HCT116 (cell line): Measurements from ENCODE around the gene METTL27. TPM values are rescaled to one million over a fixed set of nuclear protein-coding genes. Genes with fewer than 3 reads are reported as not detected.

Experiments
- ATAC-seq: fragments of 200-7000 bp; cut with Tn5 transposase; 2 replicates; pipeline ENCODE4 v1.9.1; 2020; ENCODE audit warnings: mild to moderate bottlenecking, moderate library complexity
- BruUV-seq: library from RNA; stranded (reverse); fragments of 400-500 nt; replicated peaks from 2 replicates; lab custom pipeline; 2021; lab: Mats Ljungman, UMichigan
- CTCF ChIA-PET: fragments of 300-600 bp; sonication (Branson Sonifier 250); formaldehyde crosslinking; loops from one replicate; lab custom pipeline; 2021; ENCODE audit warnings: antibody characterized with exemption; lab: Charles Lee
- POLR2A ChIA-PET: fragments of 300-600, 350-600 bp; sonication (Branson Sonifier 250); formaldehyde crosslinking; loops from one replicate; lab custom pipeline; 2021; ENCODE audit warnings: antibody characterized with exemption; lab: Charles Lee
- RAD21 ChIA-PET, 2 experiments: fragments of 300-600 bp; sonication (Branson Sonifier 250); formaldehyde crosslinking; loops; one replicate each; lab custom pipeline; 2023; ENCODE audit warnings: low total read pairs in 2 of 2; ENCODE audit not compliant: uncharacterized antibody in 2 of 2, unreplicated experiment in 2 of 2, low non-redundant PET in 1 of 2; lab: Charles Lee
- DNase-seq: peaks from one replicate; pipeline ENCODE4 v3.0.0-alpha.2; 2010; ENCODE audit warnings: low read depth, low spot score
- H2AFZ ChIP-seq: fragments of 200-600 bp; shearing (Covaris generic), sonication (generic); 2 replicates; pipeline ENCODE4 v1.6.1; 2017; ENCODE audit warnings: low read depth, mixed run types, mixed read lengths, antibody characterized with exemption, low read length; ENCODE audit not compliant: poor library complexity, severe bottlenecking
- H3K27ac ChIP-seq: 2 replicates; pipeline ENCODE4 v1.5.1; 2012; ENCODE audit warnings: low read depth, low read length
- H3K27me3 ChIP-seq: fragments of 200-600 bp; sonication (generic); 2 replicates; pipeline ENCODE4 v1.6.1; 2016; ENCODE audit warnings: mixed run types, low read length, mixed read lengths; ENCODE audit not compliant: insufficient read depth
- H3K36me3 ChIP-seq, 2 experiments: fragments of 200-500 bp in 1 of 2; fragments of 200-600 bp in 1 of 2; sonication (Bioruptor generic) in 1 of 2; sonication (generic) in 1 of 2; 2 replicates each; pipeline versions ENCODE4 v1.5.1 to v1.6.1; 2014 to 2016; ENCODE audit warnings: low read length in 2 of 2, inconsistent platforms in 1 of 2, mixed read lengths in 1 of 2, mixed run types in 1 of 2; ENCODE audit not compliant: insufficient read depth in 2 of 2, control insufficient read depth in 1 of 2
- H3K4me1 ChIP-seq, 2 experiments: fragments of 200-600 bp in 1 of 2; sonication (generic) in 1 of 2; 2 replicates each; pipeline versions ENCODE4 v1.5.1 to v1.6.1; 2012 to 2017; ENCODE audit warnings: low read length in 2 of 2, inconsistent platforms in 1 of 2, mild to moderate bottlenecking in 1 of 2, mixed read lengths in 1 of 2, mixed run types in 1 of 2, moderate library complexity in 1 of 2; ENCODE audit not compliant: insufficient read depth in 2 of 2, control insufficient read depth in 1 of 2
- H3K4me2 ChIP-seq: fragments of 200-600 bp; sonication (generic); 2 replicates; pipeline ENCODE4 v1.6.1; 2017; ENCODE audit warnings: mixed run types, low read length, mixed read lengths
- H3K4me3 ChIP-seq, 2 experiments: fragments of 200-600 bp in 1 of 2; sonication (generic) in 1 of 2; replicated peaks in 1 of 2; 2 replicates each; pipeline ENCODE4 v1.5.1; 2011 to 2016; ENCODE audit warnings: low read length in 2 of 2, control low read depth in 1 of 2, low read depth in 1 of 2, mild to moderate bottlenecking in 1 of 2, mixed read lengths in 1 of 2, mixed run types in 1 of 2
- H3K79me2 ChIP-seq: fragments of 200-600 bp; sonication (generic); 2 replicates; pipeline ENCODE4 v1.6.1; 2017; ENCODE audit warnings: mild to moderate bottlenecking, mixed run types, low read length, moderate library complexity, mixed read lengths; ENCODE audit not compliant: insufficient read depth
- H3K9ac ChIP-seq: fragments of 200-600 bp; sonication (generic); 2 replicates; pipeline ENCODE4 v1.6.1; 2016; ENCODE audit warnings: low read length, mixed read lengths
- H3K9me2 ChIP-seq: fragments of 200-600 bp; sonication (generic), shearing (Covaris generic); 2 replicates; pipeline ENCODE4 v1.6.1; 2017; ENCODE audit warnings: mixed run types, mild to moderate bottlenecking, moderate library complexity; ENCODE audit not compliant: insufficient read depth
- H3K9me3 ChIP-seq, 2 experiments: fragments of 200-500 bp in 1 of 2; fragments of 200-600 bp in 1 of 2; sonication (Bioruptor generic) in 1 of 2; sonication (generic) in 1 of 2; 2 replicates each; pipeline ENCODE4 v1.6.1; 2014 to 2017; ENCODE audit warnings: low read length in 2 of 2, mixed read lengths in 2 of 2, inconsistent platforms in 1 of 2, low read depth in 1 of 2, mild to moderate bottlenecking in 1 of 2, mixed run types in 1 of 2, moderate library complexity in 1 of 2; ENCODE audit not compliant: control insufficient read depth in 1 of 2, insufficient read depth in 1 of 2
- H4K20me1 ChIP-seq: fragments of 200-600 bp; sonication (generic), shearing (Covaris generic); 2 replicates; pipeline ENCODE4 v1.6.1; 2017; ENCODE audit warnings: mixed run types, mild to moderate bottlenecking, moderate library complexity; ENCODE audit not compliant: insufficient read depth
- REST ChIP-seq: IDR thresholded peaks from 2 replicates; pipeline ENCODE4 v1.6.1; 2012; ENCODE audit warnings: low read depth
- intact Hi-C: fragments of 100-400 bp; cut with micrococcal nuclease; formaldehyde crosslinking; loops from 2 replicates; pipeline ENCODE4 v1.10.0; 2022
- total RNA-seq: library from RNA; stranded (reverse); gene quantifications from one replicate; pipeline ENCODE4 v1.2.1, GENCODE V29; 2021; ENCODE audit not compliant: unreplicated experiment

METTL27 gene
- total RNA-seq, 1 experiment from 2014 or later = 30.4 TPM

- peaks cover 34 to 55% of the 10 kb centered on the region in 2 experiments for H3K4me1 ChIP-seq
- POLR2A ChIA-PET = interaction anchor here (1.2 to 3.9 kb wide), 3 partner anchors 31 to 61 kb away, joined by 3 to 17 read pairs (median 3); no protein-coding TSS in a partner anchor
Observed at GRCh38 chr7:73801577-73801976, 40.7 kb downstream of the METTL27 start.

More at GRCh38 chr7:73801577-73801976, 40.7 kb downstream of the METTL27 start:
- no peaks in the 10 kb centered on the region for H3K9me2 ChIP-seq
- BruUV-seq = no TSS peak
- H3K4me3 ChIP-seq = no peak overlapping the region; a peak in 1 of 4 replicates
- peak overlapping the region; percentile 89; the same call in 1 of the 2 replicates for H3K27ac ChIP-seq
- H3K36me3 ChIP-seq = no peaks in the 10 kb centered on the region
- RAD21 ChIA-PET = no interaction called here
- no peak for TF ChIP-seq REST
- intact Hi-C loops = no loop called here
- CTCF ChIA-PET = no interaction called here
- no peak overlapping the region for H2AFZ ChIP-seq
- H3K4me2 ChIP-seq = peak overlapping the region; percentile 85
- no peaks in the 10 kb centered on the region for H3K27me3 ChIP-seq
- peak overlapping the region; percentile 79 for H3K9ac ChIP-seq
- ATAC-seq (no peak), DNase-seq (no peak)
- H3K79me2 ChIP-seq = peaks cover 18% of the 10 kb centered on the region
- H3K9me3 ChIP-seq = no peaks in the 10 kb centered on the region
- H4K20me1 ChIP-seq = no peaks in the 10 kb centered on the region
